ENCODE data around the gene SPSB2. TPM values are rescaled to one million over a fixed set of nuclear protein-coding genes. Genes with fewer than 3 reads are reported as not detected.

SPSB2 gene
- total and polyA plus RNA-seq, 9 of the 15 experiments (the other 6 are each of a cell fraction or from before 2014, with no cell fraction given) = 0.10 to 10.6 (median 1.9) TPM

DNA sequence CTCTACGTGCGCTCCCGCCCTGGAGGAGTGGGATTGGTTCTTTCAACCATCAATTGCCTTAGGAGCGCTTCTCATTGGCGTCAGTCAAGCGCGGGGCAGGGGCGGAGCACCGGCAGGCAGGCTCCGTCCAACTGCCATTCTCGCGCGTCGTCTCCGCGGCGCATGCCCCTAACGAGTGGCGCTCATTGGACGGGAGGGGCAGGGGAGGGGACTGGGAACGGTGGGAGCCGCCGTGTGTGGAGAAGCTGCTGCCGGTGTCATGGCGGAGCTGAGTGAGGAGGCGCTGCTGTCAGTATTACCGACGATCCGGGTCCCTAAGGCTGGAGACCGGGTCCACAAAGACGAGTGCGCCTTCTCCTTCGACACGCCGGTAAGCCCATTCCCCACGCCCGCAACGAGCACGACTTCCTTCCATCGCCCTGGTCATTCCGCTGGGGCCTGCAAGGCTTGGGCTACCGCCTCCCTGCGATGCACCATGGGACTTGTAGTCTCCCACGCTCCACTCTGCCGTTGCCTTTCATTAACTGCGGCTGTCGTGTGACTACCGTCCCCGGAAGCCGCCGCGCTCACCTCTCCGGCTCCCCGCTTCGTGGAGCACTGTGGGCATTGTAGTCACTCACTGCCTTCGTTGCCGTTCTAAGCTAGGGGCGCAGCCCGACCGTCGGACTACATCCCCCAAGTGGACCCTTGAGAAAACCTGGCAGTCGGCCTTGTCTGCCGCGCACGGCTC is 21.0 kb downstream of the SPSB2 start, which contains the start of gene USP5 (continued):
- TF ChIP-seq, protein P1, sequence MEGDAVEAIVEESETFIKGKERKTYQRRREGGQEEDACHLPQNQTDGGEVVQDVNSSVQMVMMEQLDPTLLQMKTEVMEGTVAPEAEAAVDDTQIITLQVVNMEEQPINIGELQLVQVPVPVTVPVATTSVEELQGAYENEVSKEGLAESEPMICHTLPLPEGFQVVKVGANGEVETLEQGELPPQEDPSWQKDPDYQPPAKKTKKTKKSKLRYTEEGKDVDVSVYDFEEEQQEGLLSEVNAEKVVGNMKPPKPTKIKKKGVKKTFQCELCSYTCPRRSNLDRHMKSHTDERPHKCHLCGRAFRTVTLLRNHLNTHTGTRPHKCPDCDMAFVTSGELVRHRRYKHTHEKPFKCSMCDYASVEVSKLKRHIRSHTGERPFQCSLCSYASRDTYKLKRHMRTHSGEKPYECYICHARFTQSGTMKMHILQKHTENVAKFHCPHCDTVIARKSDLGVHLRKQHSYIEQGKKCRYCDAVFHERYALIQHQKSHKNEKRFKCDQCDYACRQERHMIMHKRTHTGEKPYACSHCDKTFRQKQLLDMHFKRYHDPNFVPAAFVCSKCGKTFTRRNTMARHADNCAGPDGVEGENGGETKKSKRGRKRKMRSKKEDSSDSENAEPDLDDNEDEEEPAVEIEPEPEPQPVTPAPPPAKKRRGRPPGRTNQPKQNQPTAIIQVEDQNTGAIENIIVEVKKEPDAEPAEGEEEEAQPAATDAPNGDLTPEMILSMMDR (IDR thresholded peaks at IDR 0.05 in 2 of 3, conservative IDR thresholded peaks at IDR 0.05 in 1 of 3; ENCODE audit: insufficient read depth in 2 of 3, low read depth in 1 of 3, low read length in 3 of 3) = 0 out of 6 replicates have a peak, but pooled peaks of 1 of the 3 experiments have one; percentile 1
- TF ChIP-seq NEUROD1 (IDR thresholded peaks at IDR 0.05; ENCODE audit: borderline replicate concordance, low read depth, low read length, partially characterized antibody) (peak; percentile 66), HMG20A (CRISPR knock-in tag; conservative IDR thresholded peaks at IDR 0.05) (no peak), RBM17 (IDR thresholded peaks at IDR 0.05; ENCODE audit: borderline replicate concordance, low read depth, low read length) (no peak), PHF8 (IDR thresholded peaks at IDR 0.05; ENCODE audit: borderline replicate concordance, low read length) (peak; percentile 83)
- TF ChIP-seq, protein P2, sequence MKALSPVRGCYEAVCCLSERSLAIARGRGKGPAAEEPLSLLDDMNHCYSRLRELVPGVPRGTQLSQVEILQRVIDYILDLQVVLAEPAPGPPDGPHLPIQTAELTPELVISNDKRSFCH (CRISPR knock-in tag; IDR thresholded peaks at IDR 0.05) = no peak
- TF ChIP-seq, protein P2 (tag; IDR thresholded peaks at IDR 0.05) = peak; percentile 96

Measured in K562 (cell line).